PC-3 (cell line): ENCODE measurements around the gene RPL29.

Source experiments
- CTCF ChIP-seq: fragments of 300-600 bp; sonication (generic); conservative IDR thresholded peaks from 2 replicates; pipeline ENCODE4 v1.5.1; 2017; ENCODE audit warnings: antibody characterized with exemption, low read depth, mild to moderate bottlenecking, low read length
- EZH2 ChIP-seq: fragments of 300-600 bp; sonication (generic); IDR thresholded peaks from one replicate; pipeline ENCODE4 v1.6.1; 2017; ENCODE audit warnings: antibody characterized with exemption, mild to moderate bottlenecking, low read length; ENCODE audit not compliant: unreplicated experiment
- EZH2phosphoT487 ChIP-seq: fragments of 300-600 bp; sonication (generic); IDR thresholded peaks from 2 replicates; pipeline ENCODE4 v1.6.1; 2018; ENCODE audit warnings: mild to moderate bottlenecking, antibody characterized with exemption, low read length, borderline replicate concordance

GRCh38 chr3:52015438-52016228 is 19.9 kb upstream of the RPL29 start:
- TF ChIP-seq CTCF, result no peak
- TF ChIP-seq EZH2, result no peak
- TF ChIP-seq EZH2phosphoT487, result no peak
